Neural progenitor cell (in vitro differentiated cells): Measurements from ENCODE around the gene KRT72.

Experiments
- EZH2 ChIP-seq: fragments of 200-600 bp; sonication (generic); IDR thresholded peaks from 2 replicates; pipeline ENCODE4 v1.6.1; 2017; ENCODE audit warnings: antibody characterized with exemption, mild to moderate bottlenecking, moderate library complexity
- EZH2phosphoT487 ChIP-seq: fragments of 200-600 bp; sonication (generic); IDR thresholded peaks from 2 replicates; pipeline ENCODE4 v1.6.1; 2017; ENCODE audit warnings: antibody characterized with exemption
- TF ChIP-seq, protein P1 (sequence below): fragments of 200-600 bp; sonication (generic); IDR thresholded peaks from 2 replicates; pipeline ENCODE4 v1.5.1; 2017; ENCODE audit warnings: antibody characterized with exemption, mild to moderate bottlenecking

- TF ChIP-seq, protein P1, sequence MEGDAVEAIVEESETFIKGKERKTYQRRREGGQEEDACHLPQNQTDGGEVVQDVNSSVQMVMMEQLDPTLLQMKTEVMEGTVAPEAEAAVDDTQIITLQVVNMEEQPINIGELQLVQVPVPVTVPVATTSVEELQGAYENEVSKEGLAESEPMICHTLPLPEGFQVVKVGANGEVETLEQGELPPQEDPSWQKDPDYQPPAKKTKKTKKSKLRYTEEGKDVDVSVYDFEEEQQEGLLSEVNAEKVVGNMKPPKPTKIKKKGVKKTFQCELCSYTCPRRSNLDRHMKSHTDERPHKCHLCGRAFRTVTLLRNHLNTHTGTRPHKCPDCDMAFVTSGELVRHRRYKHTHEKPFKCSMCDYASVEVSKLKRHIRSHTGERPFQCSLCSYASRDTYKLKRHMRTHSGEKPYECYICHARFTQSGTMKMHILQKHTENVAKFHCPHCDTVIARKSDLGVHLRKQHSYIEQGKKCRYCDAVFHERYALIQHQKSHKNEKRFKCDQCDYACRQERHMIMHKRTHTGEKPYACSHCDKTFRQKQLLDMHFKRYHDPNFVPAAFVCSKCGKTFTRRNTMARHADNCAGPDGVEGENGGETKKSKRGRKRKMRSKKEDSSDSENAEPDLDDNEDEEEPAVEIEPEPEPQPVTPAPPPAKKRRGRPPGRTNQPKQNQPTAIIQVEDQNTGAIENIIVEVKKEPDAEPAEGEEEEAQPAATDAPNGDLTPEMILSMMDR = no peak
- no peak for TF ChIP-seq EZH2
- TF ChIP-seq EZH2phosphoT487 = no peak
These were observed 44.7 kb upstream of the KRT72 start for GRCh38 chr12:52645982-52646381.
